RWPE1 (cell line): ENCODE measurements around the gene PRLR.
"Not testable (repeated sequence)": the region's sequence is repeated elsewhere in the genome, so short reads cannot be mapped to it uniquely, and the experiment has no call there.

ENCODE experiments used
- CTCF ChIA-PET: fragments of 350-600 bp; sonication (Branson Sonifier 250); formaldehyde crosslinking; extraction: SDS; loops from one replicate; lab custom pipeline; 2021; lab: Yijun Ruan, JAX
- POLR2A ChIA-PET: fragments of 400-600 bp; formaldehyde crosslinking; extraction: SDS; loops from one replicate; lab custom pipeline; 2020; ENCODE audit warnings: antibody characterized with exemption; ENCODE audit not compliant: low non-redundant PET; lab: Yijun Ruan, JAX
- DNase-seq: peaks from one replicate; pipeline ENCODE4 v3.0.0; 2012; ENCODE audit warnings: low spot score
- H3K27ac ChIP-seq: fragments of 450-650 bp; 2 replicates; pipeline ENCODE4 v1.5.1; 2017
- TF ChIP-seq, protein P1 (sequence below): fragments of 450-650 bp; conservative IDR thresholded peaks from 2 replicates; pipeline ENCODE4 v1.5.1; 2017; ENCODE audit warnings: low read depth, mild to moderate bottlenecking

The PRLR gene

DNA sequence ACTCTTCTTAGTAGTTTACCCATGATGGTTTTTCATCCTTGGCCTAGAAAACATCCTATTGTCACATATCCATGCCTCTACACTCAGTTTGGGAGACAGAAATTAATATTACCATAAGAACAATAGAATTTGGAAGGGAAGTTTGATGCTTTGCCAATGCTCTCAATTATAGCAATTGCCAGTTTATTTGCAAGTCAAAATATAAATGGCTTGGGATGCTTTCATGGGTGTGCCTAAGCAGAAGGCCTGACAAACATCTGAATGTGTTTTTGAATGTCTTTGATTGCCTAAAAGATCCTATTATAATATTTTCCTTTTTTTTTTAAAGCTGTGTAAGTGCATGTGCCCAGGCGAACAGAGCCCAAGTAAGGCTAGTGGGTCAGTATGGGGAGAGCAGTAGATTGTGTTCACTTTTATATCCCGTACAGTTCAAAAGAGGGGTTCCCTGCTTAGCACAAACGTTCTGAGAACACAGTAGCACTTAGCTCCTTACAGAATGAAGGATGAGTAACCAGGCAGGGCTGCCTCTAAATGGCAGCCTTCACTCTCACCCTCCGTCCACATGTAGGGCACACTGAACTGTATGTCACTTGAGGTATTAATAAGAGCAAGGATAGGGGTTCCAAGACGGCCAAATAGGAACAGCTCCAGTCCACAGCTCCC lies 126.5 kb downstream of the PRLR start:
- no peak for DNase-seq
- CTCF ChIA-PET: interaction anchor here (0.6 kb wide), 1 partner anchor 14 kb away, joined by 3 read pairs; no protein-coding TSS in a partner anchor
- TF ChIP-seq, protein P1, sequence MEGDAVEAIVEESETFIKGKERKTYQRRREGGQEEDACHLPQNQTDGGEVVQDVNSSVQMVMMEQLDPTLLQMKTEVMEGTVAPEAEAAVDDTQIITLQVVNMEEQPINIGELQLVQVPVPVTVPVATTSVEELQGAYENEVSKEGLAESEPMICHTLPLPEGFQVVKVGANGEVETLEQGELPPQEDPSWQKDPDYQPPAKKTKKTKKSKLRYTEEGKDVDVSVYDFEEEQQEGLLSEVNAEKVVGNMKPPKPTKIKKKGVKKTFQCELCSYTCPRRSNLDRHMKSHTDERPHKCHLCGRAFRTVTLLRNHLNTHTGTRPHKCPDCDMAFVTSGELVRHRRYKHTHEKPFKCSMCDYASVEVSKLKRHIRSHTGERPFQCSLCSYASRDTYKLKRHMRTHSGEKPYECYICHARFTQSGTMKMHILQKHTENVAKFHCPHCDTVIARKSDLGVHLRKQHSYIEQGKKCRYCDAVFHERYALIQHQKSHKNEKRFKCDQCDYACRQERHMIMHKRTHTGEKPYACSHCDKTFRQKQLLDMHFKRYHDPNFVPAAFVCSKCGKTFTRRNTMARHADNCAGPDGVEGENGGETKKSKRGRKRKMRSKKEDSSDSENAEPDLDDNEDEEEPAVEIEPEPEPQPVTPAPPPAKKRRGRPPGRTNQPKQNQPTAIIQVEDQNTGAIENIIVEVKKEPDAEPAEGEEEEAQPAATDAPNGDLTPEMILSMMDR: no peak
- H3K27ac ChIP-seq: no peak overlapping the region
- POLR2A ChIA-PET: no interaction called here

DNA sequence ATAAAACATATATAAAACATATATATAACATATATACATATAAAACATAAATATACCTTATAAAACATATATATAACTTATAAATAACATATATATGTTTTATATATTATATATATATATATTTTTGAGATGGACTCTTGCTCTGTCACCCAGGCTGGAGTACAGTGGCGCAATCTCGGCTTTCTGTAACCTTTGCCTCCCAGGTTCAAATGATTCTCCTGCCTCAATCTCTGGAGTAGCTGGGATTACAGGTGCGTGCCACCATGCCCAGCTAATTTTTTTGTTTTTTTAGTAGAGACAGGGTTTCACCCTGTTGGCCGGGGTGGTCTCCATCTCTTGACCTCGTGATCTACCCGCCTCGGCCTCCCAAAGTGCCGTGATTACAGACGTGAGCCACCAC lies 128.6 kb downstream of the PRLR start:
- H3K27ac ChIP-seq, DNase-seq, POLR2A ChIA-PET, CTCF ChIA-PET: not testable (repeated sequence)

DNA sequence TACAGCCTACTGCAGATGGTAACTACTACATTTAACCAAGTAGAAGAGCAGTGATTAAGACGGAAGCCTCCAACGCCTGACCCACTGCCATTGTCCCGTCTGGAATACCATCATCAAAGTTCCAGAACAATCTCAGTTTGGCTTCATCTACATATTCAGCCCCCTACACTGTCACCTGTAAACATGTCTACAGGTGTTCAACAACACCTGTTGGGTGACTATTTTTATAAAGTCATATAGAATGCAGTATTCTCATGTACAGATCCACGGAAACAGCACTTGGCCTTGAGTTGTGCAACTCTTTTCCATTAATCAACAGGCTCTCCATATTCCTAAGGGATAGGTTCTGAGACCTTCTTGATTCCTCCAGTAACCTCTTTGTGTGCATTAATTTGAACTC lies 129.3 kb downstream of the PRLR start:
- ChIA-PET CTCF (no interaction called here), POLR2A (no interaction called here)
- no peak overlapping the region for H3K27ac ChIP-seq
- no peak for DNase-seq
- TF ChIP-seq, protein P1: no peak

DNA sequence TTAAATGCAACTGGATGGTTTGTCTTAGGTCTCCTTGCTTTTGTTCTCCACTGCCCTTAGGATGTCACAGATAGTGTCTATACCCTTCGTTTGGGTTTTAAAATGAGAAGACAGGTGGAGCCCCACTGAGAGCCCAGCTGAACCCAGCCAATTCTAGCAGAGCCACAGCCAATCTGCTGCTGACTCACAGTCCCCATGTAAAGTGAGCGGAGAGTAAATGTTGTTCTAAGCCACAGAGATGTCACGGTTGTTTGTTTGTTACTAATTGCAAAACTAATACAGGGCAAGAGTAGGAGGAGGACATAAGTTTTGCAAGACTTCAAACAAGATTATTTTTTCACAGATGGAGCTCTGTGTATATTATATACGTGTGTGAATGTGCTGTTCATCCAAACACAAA lies 132.1 kb downstream of the PRLR start:
- POLR2A ChIA-PET: no interaction called here
- CTCF ChIA-PET: interaction anchor here (0.7 kb wide), 1 partner anchor 356 kb away, joined by 3 read pairs; no protein-coding TSS in a partner anchor
- no peak for DNase-seq
- no peak overlapping the region for H3K27ac ChIP-seq
- TF ChIP-seq, protein P1: no peak

DNA sequence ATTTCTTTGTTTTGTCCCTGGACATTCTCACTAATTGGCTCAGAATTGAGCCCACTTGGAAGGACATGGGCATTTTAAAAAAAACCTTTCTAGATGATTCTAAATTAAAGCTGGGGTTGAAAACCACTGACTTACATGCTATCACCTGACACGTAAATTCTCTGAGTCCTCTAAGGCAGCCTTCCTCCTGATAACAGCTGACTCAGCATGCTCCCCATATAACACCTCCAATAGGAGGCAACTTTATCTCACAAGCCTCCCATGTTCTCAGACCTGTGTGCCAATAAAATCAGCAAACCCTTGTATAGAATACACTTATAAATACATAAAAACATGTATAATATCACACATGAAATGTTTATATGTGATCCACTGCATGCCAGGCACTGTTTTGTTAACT lies 133.4 kb downstream of the PRLR start:
- ChIA-PET POLR2A (no interaction called here), CTCF (interaction anchor here (0.6 kb wide), 2 partner anchors 47 to 180 kb away, joined by 3 to 5 read pairs; no protein-coding TSS in a partner anchor)
- H3K27ac ChIP-seq: no peak overlapping the region
- DNase-seq: no peak
- TF ChIP-seq, protein P1: no peak

DNA sequence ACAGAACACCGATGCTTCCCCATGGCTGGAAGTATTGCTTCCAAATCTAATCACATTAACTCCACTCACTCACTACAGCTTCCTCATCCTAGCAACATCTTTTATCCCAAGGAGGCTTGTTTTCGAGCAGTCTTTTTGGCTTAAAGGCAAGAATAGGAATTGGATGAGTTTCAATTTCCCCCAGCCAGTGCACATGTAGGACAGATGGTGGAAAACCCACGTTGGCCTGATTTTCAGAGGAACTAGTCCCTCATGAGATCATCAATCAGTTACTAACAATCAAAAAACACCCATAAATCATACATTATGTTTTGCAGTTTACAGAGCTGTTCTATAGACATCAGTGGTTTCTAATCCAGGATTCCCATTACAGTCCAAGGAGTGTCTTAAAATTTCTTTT lies 134.1 kb downstream of the PRLR start:
- CTCF ChIA-PET: interaction anchor here (0.6 kb wide), 2 partner anchors 180 to 366 kb away, joined by 4 to 5 read pairs; no protein-coding TSS in a partner anchor
- no peak overlapping the region for H3K27ac ChIP-seq
- TF ChIP-seq, protein P1: no peak
- no peak for DNase-seq
- POLR2A ChIA-PET: no interaction called here

DNA sequence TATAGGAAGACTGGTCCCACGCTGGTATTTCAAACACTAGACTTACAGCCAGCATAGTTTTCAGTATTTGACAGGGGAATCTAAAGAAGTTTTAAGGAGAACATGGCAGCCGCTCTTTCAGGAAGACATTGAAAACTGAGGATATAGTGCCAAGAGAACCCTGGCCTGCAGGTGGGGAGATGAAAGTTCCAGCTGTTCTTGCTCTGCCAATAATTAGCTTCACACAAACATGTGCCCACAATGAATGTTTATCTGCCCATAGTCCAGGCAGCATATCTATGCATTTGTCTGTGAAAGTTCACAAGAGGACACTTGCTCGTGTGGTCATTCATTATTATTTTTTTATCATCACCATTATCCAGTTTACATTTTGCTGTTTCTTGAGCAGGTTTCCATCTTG lies 134.9 kb downstream of the PRLR start:
- POLR2A ChIA-PET: no interaction called here
- H3K27ac ChIP-seq: no peak overlapping the region
- CTCF ChIA-PET: no interaction called here
- DNase-seq: no peak
- TF ChIP-seq, protein P1: no peak
